ENCODE measurements around the gene GNB5.

DNA sequence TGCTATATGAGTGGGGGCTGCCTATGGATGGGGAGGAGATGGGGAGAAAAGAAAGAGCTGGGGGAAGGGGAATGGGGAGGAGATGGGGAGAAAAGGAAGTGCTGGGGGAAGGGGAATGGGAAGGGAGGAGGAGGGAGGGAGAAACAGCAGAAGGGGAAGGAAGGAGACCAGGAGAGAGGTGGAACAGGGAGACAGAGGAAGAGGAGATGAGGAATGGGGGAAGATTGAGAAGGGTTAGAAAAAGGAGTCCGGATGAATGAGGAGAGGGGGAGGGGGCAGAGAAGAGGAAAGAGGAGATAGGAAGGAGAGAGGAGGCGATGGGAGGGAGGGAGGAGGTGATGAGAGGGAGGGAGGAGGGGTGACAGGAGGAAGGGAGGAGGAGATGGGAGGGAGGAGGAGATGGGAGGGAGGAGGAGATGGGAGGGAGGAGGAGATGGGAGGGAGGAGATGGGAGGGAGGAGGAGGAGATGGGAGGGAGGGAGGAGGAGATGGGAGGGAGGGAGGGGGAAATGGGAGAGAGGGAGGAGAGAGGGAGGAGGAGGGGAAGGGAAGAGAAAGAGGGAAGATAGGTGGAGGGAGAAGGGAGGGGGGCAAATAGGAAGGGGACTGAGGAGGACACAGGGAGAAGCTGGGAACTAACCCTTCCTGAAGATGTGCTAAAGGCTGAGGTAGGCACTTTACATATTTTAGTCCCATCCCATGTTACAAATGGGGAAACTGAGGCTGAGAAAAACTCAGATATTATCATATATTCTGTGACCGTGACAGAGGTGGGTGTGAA lies 72.0 kb downstream of the GNB5 start:
- TF ChIP-seq, protein P1, sequence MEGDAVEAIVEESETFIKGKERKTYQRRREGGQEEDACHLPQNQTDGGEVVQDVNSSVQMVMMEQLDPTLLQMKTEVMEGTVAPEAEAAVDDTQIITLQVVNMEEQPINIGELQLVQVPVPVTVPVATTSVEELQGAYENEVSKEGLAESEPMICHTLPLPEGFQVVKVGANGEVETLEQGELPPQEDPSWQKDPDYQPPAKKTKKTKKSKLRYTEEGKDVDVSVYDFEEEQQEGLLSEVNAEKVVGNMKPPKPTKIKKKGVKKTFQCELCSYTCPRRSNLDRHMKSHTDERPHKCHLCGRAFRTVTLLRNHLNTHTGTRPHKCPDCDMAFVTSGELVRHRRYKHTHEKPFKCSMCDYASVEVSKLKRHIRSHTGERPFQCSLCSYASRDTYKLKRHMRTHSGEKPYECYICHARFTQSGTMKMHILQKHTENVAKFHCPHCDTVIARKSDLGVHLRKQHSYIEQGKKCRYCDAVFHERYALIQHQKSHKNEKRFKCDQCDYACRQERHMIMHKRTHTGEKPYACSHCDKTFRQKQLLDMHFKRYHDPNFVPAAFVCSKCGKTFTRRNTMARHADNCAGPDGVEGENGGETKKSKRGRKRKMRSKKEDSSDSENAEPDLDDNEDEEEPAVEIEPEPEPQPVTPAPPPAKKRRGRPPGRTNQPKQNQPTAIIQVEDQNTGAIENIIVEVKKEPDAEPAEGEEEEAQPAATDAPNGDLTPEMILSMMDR (IDR thresholded peaks at IDR 0.05 in 8 of 11, conservative IDR thresholded peaks at IDR 0.05 in 3 of 11) = no peak
- TF ChIP-seq POLR2A (IDR thresholded peaks at IDR 0.05) = no peak
- no peak for TF ChIP-seq POLR2AphosphoS5 (IDR thresholded peaks at IDR 0.05)
